Endodermal cell (in vitro differentiated cells): ENCODE data around the gene HMBS. TPM values are rescaled to one million over a fixed set of nuclear protein-coding genes. Genes with fewer than 3 reads are reported as not detected.

Experiments
- DNase-seq: peaks from one replicate; pipeline ENCODE4 v3.0.0-alpha.2; 2017
- H3K27ac ChIP-seq: 2 replicates; pipeline ENCODE4 v1.5.1; 2013; ENCODE audit warnings: mild to moderate bottlenecking, low read depth, low read length, moderate library complexity
- H3K27me3 ChIP-seq: 2 replicates; pipeline ENCODE4 v1.6.1; 2013; ENCODE audit warnings: mild to moderate bottlenecking, low read length, moderate library complexity; ENCODE audit not compliant: insufficient read depth, control insufficient read depth, poor library complexity, severe bottlenecking
- H3K36me3 ChIP-seq: 2 replicates; pipeline ENCODE4 v1.7.0; 2013; ENCODE audit warnings: mild to moderate bottlenecking, low read length, moderate library complexity; ENCODE audit not compliant: control insufficient read depth, insufficient read depth
- H3K4me1 ChIP-seq: one replicate; pipeline ENCODE4 v1.7.0; 2013; ENCODE audit warnings: low read length; ENCODE audit not compliant: control insufficient read depth, insufficient read depth
- H3K4me3 ChIP-seq: 2 replicates; pipeline ENCODE4 v1.5.1; 2013; ENCODE audit warnings: mild to moderate bottlenecking, low read length, moderate library complexity
- H3K9ac ChIP-seq: 2 replicates; pipeline ENCODE4 v1.6.1; 2013; ENCODE audit warnings: mild to moderate bottlenecking, low read length, moderate library complexity; ENCODE audit not compliant: poor library complexity, severe bottlenecking; ENCODE audit errors: extremely low read depth
- H3K9me3 ChIP-seq: 2 replicates; pipeline ENCODE4 v1.6.1; 2013; ENCODE audit warnings: mild to moderate bottlenecking, low read length, moderate library complexity; ENCODE audit not compliant: control insufficient read depth
- H3K27ac Mint-ChIP-seq: 2 replicates; pipeline ENCODE4 v1.8.0; 2020; ENCODE audit warnings: mixed read lengths
- H3K27me3 Mint-ChIP-seq: 2 replicates; pipeline ENCODE4 v1.8.0; 2021; ENCODE audit warnings: mild to moderate bottlenecking, mixed read lengths; ENCODE audit not compliant: insufficient read depth
- H3K36me3 Mint-ChIP-seq: 2 replicates; pipeline ENCODE4 v1.8.0; 2020; ENCODE audit warnings: low read depth, mixed read lengths
- H3K4me1 Mint-ChIP-seq: 2 replicates; pipeline ENCODE4 v1.8.0; 2020; ENCODE audit warnings: mixed read lengths
- H3K4me3 Mint-ChIP-seq: 2 replicates; pipeline ENCODE4 v1.8.0; 2020; ENCODE audit warnings: mild to moderate bottlenecking, moderate library complexity, mixed read lengths
- H3K9me3 Mint-ChIP-seq: 2 replicates; pipeline ENCODE4 v1.8.0; 2020; ENCODE audit warnings: mild to moderate bottlenecking, mixed read lengths
- WGBS, 2 experiments: methylation state at CpG; one replicate each; pipeline versions ENCODE4 v1.1.5 to v1.1.7; 2013; ENCODE audit warnings: missing lambda C conversion rate in 2 of 2, mixed read lengths in 1 of 2; ENCODE audit not compliant: insufficient coverage in 1 of 2, insufficient read length in 1 of 2; 5-methylcytosine and 5-hydroxymethylcytosine counted together
- total RNA-seq, 2 donors: library from RNA; stranded (reverse); fragmentation: NEBNext Ultra II Directional in 1 of 2; extraction: Animal tissue kit (Norgen Biotek cat#: 25700) in 1 of 2; gene quantifications; 2 replicates in 1 of 2; 3 replicates in 1 of 2; pipeline ENCODE4 v1.2.1, GENCODE V29; 2021
- TF ChIP-seq, protein P1 (sequence below): fragments of 200-600 bp; sonication (generic); conservative IDR thresholded peaks from 2 replicates; pipeline ENCODE4 v1.5.0; 2021; ENCODE audit warnings: antibody characterized with exemption, mild to moderate bottlenecking

HMBS gene
- total RNA-seq, 2 donors from 2014 or later: 45.9 to 54.8 TPM

DNA sequence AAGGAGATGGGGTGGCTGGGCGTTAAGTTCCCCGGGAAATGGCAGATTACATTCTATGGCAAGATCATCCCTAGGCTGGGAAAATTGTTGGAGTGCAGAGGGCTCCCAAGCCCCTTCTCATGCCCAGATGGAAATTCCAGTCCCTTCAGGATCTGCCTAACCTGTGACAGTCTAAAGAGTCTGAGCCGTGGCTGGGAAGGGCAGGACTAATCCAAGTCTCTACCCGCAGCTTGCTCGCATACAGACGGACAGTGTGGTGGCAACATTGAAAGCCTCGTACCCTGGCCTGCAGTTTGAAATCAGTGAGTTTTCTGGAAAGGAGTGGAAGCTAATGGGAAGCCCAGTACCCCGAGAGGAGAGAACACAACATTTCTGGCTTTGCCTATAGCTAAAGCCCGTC lies 3.7 kb downstream of the HMBS start:
- Mint-ChIP-seq H3K4me1 (peaks cover 17% of the 10 kb centered on the region), H3K27ac (peak overlapping the region; percentile 1)

GRCh38 chr11:119089319-119089718 lies 4.6 kb downstream of the HMBS start:
- no peaks in the 10 kb centered on the region for H3K9me3 Mint-ChIP-seq
- Histone ChIP-seq H3K27me3 (no peaks in the 10 kb centered on the region), H3K36me3 (peaks cover 37% of the 10 kb centered on the region), H3K4me3 (no peak overlapping the region), H3K9ac (no peak overlapping the region), H3K27ac (no peak overlapping the region), H3K9me3 (no peaks in the 10 kb centered on the region), H3K4me1 (peaks cover 11% of the 10 kb centered on the region)
- peaks cover 21% of the 10 kb centered on the region for H3K36me3 Mint-ChIP-seq
- no peak overlapping the region for H3K27ac Mint-ChIP-seq
- peaks cover 21% of the 10 kb centered on the region for H3K4me1 Mint-ChIP-seq
- 97 to 100% methylated on average over 1 of the region's 1 CpG for WGBS, 2 experiments
- no peak for DNase-seq
- no peak overlapping the region for H3K4me3 Mint-ChIP-seq
- H3K27me3 Mint-ChIP-seq: no peaks in the 10 kb centered on the region
- TF ChIP-seq, protein P1, sequence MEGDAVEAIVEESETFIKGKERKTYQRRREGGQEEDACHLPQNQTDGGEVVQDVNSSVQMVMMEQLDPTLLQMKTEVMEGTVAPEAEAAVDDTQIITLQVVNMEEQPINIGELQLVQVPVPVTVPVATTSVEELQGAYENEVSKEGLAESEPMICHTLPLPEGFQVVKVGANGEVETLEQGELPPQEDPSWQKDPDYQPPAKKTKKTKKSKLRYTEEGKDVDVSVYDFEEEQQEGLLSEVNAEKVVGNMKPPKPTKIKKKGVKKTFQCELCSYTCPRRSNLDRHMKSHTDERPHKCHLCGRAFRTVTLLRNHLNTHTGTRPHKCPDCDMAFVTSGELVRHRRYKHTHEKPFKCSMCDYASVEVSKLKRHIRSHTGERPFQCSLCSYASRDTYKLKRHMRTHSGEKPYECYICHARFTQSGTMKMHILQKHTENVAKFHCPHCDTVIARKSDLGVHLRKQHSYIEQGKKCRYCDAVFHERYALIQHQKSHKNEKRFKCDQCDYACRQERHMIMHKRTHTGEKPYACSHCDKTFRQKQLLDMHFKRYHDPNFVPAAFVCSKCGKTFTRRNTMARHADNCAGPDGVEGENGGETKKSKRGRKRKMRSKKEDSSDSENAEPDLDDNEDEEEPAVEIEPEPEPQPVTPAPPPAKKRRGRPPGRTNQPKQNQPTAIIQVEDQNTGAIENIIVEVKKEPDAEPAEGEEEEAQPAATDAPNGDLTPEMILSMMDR: no peak

More for the DNA sequence above, 3.7 kb downstream of the HMBS start:
- DNase-seq: no peak
- Histone ChIP-seq H3K4me3 (no peak overlapping the region), H3K27me3 (no peaks in the 10 kb centered on the region), H3K36me3 (peaks cover 28% of the 10 kb centered on the region), H3K4me1 (peaks cover 11% of the 10 kb centered on the region), H3K27ac (no peak overlapping the region), H3K9me3 (no peaks in the 10 kb centered on the region), H3K9ac (no peak overlapping the region)
- TF ChIP-seq, protein P1: no peak
- H3K9me3 Mint-ChIP-seq: no peaks in the 10 kb centered on the region
- peaks cover 14% of the 10 kb centered on the region for H3K36me3 Mint-ChIP-seq
- WGBS, 2 experiments: 97 to 99% methylated on average over 9 of the region's 9 CpGs
- H3K27me3 Mint-ChIP-seq: no peaks in the 10 kb centered on the region
- no peak overlapping the region for H3K4me3 Mint-ChIP-seq

GRCh38 chr11:119091178-119091577 lies 6.5 kb downstream of the HMBS start:
- H3K4me3 ChIP-seq: no peak overlapping the region
- no peaks in the 10 kb centered on the region for H3K9me3 Mint-ChIP-seq
- no peak overlapping the region for H3K27ac ChIP-seq
- H3K36me3 ChIP-seq: peaks cover 40% of the 10 kb centered on the region
- no peak overlapping the region for H3K4me3 Mint-ChIP-seq
- no peak overlapping the region for H3K27ac Mint-ChIP-seq
- DNase-seq: no peak
- H3K36me3 Mint-ChIP-seq: peaks cover 20% of the 10 kb centered on the region
- peaks cover 18% of the 10 kb centered on the region for H3K4me1 Mint-ChIP-seq
- TF ChIP-seq, protein P1: no peak
- no peaks in the 10 kb centered on the region for H3K27me3 Mint-ChIP-seq
- 85 to 87% methylated on average over 8 to 9 of the region's 9 CpGs for WGBS, 2 experiments
- H3K9ac ChIP-seq: no peak overlapping the region
- H3K4me1 ChIP-seq: peaks cover 11% of the 10 kb centered on the region
- H3K27me3 ChIP-seq: no peaks in the 10 kb centered on the region
- H3K9me3 ChIP-seq: no peaks in the 10 kb centered on the region
